CMK (cell line): ENCODE results near the gene SLC49A4.
"Not testable (repeated sequence)": the region's sequence is repeated elsewhere in the genome, so short reads cannot be mapped to it uniquely, and the experiment has no call there.

Experiments used
- DNase-seq: peaks from one replicate; pipeline ENCODE4 v3.0.0-alpha.2; 2010; ENCODE audit warnings: low read depth

Gene SLC49A4

GRCh38 chr3:122794779-122795673 lies at the start of gene SLC49A4:
Gene SLC49A4, plus strand, starts transcription at chr3:122795069. Its CDS starts 124 bp downstream, at chr3:122795193.
- DNase-seq: peak; percentile 49

GRCh38 chr3:122745369-122746021 lies 49.4 kb upstream of the SLC49A4 start:
- DNase-seq: no peak

- not testable (repeated sequence) for DNase-seq
These were observed 47.6 kb upstream of the SLC49A4 start for GRCh38 chr3:122747295-122747694.

GRCh38 chr3:122748347-122748746 lies 46.5 kb upstream of the SLC49A4 start:
- no peak for DNase-seq

GRCh38 chr3:122754929-122755328 lies 39.9 kb upstream of the SLC49A4 start:
- no peak for DNase-seq

GRCh38 chr3:122755491-122755890 lies 39.4 kb upstream of the SLC49A4 start:
- no peak for DNase-seq

GRCh38 chr3:122758877-122759560 lies 35.9 kb upstream of the SLC49A4 start:
- DNase-seq: no peak

GRCh38 chr3:122760453-122761271 lies 34.2 kb upstream of the SLC49A4 start:
- no peak for DNase-seq

- no peak for DNase-seq
These were observed 28.4 kb upstream of the SLC49A4 start for GRCh38 chr3:122766430-122766829.

- DNase-seq: no peak
These were observed 27.1 kb upstream of the SLC49A4 start for GRCh38 chr3:122767540-122768372.

GRCh38 chr3:122770521-122771202 lies 24.2 kb upstream of the SLC49A4 start:
- no peak for DNase-seq

GRCh38 chr3:122772827-122773226 lies 22.0 kb upstream of the SLC49A4 start:
- DNase-seq: no peak

- DNase-seq: no peak
These were observed 20.8 kb upstream of the SLC49A4 start for GRCh38 chr3:122773944-122774509.

GRCh38 chr3:122774564-122774963 lies 20.3 kb upstream of the SLC49A4 start:
- DNase-seq: no peak

GRCh38 chr3:122776675-122777468 lies 18.0 kb upstream of the SLC49A4 start:
- DNase-seq: no peak

- no peak for DNase-seq
These were observed 17.3 kb upstream of the SLC49A4 start for GRCh38 chr3:122777563-122777962.

- no peak for DNase-seq
These were observed 12.1 kb upstream of the SLC49A4 start for GRCh38 chr3:122782804-122783203.

GRCh38 chr3:122784436-122784835 lies 10.4 kb upstream of the SLC49A4 start:
- no peak for DNase-seq

GRCh38 chr3:122785231-122785630 lies 9.6 kb upstream of the SLC49A4 start:
- DNase-seq: no peak
